Activated CD4-positive, alpha-beta T cell treated with anti-CD3 and anti-CD28 coated beads for 24 hours (primary cell): ENCODE results near the gene CDAN1.
A peak's percentile ranks its signal among the peaks of the same experiment; 100 is the strongest.

ENCODE experiments used
- DNase-seq, 2 donors: peaks; one replicate each; pipeline ENCODE4 v3.0.0-alpha.2; 2020; ENCODE audit warnings: low read depth in 2 of 2

Gene CDAN1

DNA sequence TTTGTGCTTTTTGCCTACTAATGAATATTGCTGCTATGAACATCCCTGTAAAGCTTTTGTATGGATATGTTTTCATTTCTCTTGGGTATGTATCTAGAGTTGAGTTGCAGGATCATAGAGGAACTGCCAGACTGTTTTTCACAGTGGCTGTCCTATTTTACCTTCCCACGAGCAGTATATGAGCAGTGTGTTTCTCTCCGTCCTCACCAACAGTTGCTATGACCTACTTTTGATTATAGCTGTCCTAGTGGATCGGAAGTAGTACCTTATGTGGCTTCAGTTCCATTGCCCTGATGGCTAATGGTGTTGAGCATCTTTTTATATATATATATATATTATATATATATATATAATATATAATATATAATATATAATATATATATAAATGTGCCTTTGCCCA, 25.2 kb downstream of the CDAN1 start:
- DNase-seq, result no peak

DNA sequence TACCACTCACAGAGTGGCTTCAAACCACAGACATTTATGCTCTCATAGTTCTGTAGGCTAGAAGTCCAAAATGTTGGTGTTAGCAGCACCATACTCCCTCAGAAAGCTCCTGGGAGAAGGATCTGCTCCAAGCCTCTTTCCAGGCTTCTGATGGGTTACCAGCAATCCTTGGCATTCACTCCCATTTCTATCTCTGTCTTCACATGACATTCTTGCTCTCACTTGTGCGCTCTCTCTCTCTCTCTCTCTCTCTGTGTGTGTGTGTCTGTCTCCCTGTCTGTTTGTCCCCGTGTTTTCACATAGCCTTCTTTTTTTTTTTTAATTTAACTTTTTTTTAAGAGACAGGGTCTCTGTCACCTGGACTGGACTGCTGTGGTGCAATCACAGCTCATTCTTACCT, 26.3 kb downstream of the CDAN1 start:
- DNase-seq, result no peak

DNA sequence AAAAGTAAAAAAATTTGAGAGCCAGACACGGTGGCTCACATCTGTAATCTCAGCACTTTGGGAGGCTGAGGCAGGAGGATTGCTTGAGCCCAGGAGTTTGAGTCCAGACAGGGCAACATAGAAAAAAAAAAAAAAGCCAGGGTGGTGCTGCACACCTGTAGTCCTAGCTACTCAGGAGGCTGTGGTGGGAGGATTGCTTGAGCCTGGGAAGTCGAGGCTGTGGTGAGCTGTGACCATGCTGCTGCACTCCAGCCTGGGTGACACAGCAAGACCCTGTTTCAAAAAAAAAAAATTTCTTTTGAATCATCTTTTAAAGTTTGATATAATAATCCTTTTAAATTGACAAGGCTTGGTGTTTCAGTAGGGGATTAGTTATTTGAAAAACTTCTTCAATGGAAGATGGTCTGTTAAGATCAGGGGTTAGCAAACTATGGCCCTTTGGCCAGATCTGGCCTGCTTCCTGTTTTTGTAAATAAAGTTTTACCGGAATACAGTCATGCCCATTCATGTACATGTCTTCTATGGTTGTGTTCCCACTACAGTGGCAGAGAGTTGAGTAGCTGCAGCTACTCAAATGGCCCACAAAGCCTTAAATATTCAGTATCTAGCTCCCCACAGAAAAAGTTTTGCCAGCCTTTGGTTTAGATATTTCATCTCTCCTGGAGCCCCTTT, 28.9 kb downstream of the CDAN1 start:
- DNase-seq, result no peak

DNA sequence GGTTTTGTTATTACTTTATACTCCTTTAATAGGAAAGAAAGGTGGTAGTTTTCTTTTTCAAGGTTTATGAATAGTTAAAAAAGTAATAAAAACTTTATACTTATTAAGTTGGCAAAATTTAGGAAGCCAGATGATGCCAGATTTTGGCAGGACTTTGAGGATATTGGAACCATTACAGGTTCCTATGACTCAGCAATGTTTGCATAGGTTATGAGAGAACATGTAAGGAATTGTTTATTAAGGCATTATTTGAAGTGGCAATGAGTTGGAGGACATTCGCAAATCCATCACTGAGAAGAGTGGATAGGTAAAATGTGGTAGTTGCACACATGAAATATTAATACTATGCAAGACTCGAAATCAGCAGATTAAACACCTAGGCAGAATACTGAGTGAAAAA, 29.9 kb downstream of the CDAN1 start:
- DNase-seq, result no peak

DNA sequence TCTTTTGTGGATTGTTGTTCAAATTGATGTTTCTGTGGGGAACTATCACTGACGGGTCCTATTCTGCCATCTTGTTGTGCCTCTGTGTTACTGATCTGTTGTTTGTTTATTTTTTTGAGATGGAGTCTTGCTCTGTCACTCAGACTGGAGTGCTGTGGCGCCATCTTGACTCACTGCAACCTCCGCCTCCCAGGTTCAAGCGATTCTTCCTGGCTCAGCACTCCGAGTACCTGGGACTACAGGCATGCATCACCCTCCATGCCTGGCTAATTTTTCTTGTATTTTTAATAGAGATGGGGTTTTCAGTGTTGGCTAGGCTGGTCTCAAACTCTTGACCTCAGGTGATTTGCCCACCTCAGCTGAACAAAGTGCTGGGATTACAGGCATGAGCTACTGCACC, 31.6 kb downstream of the CDAN1 start:
- DNase-seq, result no peak

- peak; percentile 28 to 33 for DNase-seq
Measured at GRCh38 chr15:42704492-42704926, 32.4 kb downstream of the CDAN1 start.

- DNase-seq, result no peak
Measured at GRCh38 chr15:42696626-42697025, 40.3 kb downstream of the CDAN1 start.

DNA sequence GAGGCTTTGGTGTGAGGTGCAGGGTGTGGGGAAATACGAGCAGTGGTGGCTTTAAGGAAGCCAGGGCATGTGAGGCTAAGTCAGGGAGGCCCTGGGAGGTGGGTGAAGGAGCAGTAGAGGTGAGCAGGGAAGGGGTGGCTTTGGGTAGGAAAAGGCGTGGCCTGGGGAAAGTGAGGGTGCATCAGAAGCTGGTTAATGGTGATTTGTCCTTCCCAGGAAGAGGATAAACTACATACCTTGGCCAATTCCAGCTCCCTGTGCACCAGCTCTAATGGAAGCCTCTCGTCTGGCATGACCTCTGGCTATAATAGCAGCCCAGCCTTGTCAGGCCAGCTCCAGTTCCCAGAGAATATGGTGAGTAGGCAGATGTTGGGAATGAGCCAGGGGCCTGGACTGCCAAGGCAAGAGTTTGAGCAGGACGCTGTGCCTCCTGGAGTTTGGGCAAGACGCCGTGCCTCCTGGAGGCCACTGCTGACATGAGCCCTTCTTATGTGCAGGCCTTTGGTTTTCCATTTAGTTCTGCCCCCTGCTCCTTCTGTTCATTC, 41.3 kb downstream of the CDAN1 start:
- DNase-seq, result no peak

DNA sequence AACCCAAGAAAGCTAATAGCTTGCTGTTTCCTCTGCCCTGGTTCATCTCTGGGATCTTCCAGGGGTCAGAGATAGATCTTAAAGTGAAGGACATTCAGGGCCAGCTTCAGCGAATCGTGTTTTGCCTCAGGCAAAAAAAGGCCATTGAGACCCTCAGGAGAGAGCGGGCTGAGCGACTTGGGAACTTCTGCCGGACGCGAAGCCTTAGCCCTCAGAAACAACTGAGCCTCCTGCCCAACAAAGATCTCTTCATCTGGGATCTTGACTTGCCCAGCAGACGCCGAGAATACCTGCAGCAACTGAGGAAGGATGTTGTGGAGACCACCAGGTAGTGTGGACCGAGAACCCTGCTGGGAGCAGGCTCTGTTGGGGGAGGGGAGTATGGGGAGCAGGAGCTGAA, 42.5 kb downstream of the CDAN1 start:
- DNase-seq, result no peak

- no peak for DNase-seq
Measured at GRCh38 chr15:42693942-42694341, 43.0 kb downstream of the CDAN1 start.

GRCh38 chr15:42693496-42693895, 43.4 kb downstream of the CDAN1 start:
- no peak for DNase-seq

- no peak for DNase-seq
Measured at GRCh38 chr15:42692997-42693396, 43.9 kb downstream of the CDAN1 start.

DNA sequence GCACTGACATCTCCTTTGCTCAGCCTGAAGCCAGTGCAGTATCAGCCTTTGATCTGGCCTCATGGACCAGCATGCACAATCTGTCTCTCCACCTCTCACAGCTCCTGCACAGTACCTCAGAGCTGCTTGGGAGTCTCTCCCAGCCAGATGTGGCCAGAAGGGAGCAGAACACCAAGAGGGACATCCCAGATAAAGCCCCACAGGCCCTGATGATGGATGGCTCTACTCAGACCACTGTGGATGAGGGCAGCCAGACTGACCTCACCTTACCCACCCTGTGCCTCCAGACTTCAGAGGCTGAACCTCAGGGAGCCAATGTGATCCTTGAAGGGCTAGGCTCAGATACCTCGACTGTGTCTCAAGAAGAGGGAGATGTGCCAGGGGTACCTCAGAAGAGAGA, 44.4 kb downstream of the CDAN1 start:
- no peak for DNase-seq

DNA sequence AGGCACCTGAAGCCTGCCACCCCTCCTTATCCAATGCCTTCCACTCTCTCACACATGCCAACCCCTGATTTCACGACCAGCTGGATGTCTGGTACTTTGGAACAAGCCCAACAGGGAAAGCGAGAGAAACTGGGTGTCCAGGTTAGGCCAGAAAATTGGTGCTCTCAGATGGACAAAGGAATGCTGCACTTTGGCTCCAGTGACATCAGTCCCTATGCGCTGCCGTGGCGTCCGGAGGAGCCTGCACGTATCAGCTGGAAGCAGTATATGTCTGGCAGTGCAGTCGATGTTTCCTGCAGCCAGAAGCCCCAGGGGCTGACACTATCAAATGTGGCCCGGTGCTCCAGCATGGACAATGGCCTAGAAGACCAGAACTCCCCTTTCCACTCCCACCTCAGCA, 45.2 kb downstream of the CDAN1 start:
- DNase-seq, result no peak

- DNase-seq, result no peak
Measured at GRCh38 chr15:42691308-42691707, 45.6 kb downstream of the CDAN1 start.

- DNase-seq, result no peak
Measured at GRCh38 chr15:42688301-42688700, 48.6 kb downstream of the CDAN1 start.

- DNase-seq, result no peak
Measured at GRCh38 chr15:42687740-42688139, 49.2 kb downstream of the CDAN1 start.

DNA sequence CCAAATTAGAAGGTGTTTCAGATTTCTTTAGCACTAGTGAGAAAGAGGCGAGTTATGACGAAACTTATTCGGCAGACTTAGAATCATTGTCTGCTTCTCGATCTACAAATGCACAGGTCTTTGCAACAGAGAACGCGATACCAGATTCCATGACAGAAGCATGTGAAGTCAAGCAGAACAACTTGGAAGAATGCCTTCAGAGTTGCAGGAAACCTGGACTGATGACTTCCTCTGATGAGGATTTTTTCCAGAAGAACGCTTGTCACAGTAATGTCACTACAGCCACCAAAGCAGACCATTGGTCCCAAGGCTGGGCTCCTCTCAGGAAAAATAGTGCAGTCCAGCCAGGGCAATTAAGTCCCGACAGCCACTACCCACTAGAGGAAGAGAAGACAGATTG, 50.6 kb downstream of the CDAN1 start:
- no peak for DNase-seq

DNA sequence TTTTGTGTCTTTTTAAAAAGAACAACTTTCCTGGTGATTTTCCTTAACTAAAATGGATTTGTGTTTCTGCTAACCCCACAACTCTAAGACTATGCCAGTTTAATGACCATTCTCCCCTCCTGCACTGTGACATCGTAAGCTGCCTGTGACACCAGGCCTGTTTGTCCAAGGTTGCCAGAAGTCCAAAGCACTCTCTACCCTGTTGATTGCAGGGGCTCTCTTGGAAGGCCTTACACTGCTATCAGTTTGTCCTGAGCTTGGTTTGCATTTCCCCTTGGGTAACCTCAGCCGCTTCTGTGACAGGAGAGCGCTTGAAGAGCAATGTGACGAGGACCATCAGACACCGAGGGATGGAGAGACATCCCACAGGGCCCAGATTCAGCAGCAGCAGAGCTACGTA, 55.8 kb downstream of the CDAN1 start:
- no peak for DNase-seq

DNA sequence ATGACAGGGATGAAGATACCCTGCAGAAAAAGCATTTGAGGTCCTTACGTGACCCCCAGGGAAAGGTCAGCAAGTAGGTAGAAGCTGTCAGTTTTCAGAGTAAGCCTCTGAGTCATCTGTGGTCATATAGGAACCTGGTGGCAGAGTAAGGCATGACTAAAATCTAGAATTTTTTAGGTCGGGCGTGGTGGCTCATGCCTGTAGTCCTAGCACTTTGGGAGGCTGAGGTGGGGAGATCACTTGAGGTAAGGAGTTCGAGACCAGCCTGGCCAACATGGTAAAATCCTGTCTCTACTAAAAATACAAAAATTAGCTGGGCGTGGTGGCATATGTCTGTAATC, 56.8 kb downstream of the CDAN1 start:
- DNase-seq, result peak; percentile 9 to 46

DNA sequence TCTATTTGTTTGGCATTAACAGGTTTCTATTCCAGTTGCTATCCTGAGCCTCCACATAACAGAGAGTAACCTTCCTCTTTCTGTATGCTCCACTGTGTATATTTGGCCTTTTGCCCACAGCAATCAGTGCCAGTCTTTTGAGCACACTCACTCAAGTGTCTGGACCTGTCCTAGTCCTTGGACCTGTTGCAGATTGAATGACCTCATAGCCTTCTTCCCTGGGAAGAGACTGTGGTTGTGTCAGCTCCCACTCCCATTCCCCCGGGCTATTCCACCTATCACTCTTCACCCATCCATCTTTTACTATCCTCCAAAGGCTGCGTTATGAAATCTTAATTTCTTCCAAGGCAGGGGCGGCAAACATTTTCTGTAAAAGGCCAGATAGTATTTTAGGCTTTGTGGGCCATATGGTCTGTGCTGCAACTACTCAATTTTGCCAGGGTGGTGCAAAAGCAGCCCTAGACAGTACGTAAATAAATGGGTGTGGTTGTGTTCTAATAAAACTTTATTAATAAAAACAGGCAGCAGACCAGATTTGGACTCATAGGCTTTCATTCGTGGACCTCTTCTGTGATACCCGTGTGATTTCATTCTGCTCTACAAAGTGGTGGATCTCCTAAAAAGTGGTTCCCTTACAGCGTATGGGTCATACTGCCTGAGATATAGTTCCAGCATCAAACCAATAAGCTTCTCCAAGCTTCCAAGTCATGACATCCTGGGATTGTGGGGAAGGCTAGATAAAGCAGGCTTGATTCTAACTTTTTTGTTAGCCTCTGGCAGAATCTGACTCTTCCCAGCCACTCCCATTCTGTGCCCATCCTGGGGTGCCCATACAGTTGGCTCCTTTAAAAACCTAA, 57.4 kb downstream of the CDAN1 start:
- no peak for DNase-seq

- DNase-seq, result no peak
Measured at GRCh38 chr15:42675021-42675420, 61.9 kb downstream of the CDAN1 start.

- DNase-seq, result no peak
Measured at GRCh38 chr15:42674472-42674871, 62.5 kb downstream of the CDAN1 start.
